GM10266 (cell line): ENCODE results near the gene HOXB8.

Experiments
- DNase-seq: peaks from one replicate; pipeline ENCODE4 v3.0.0; 2012; ENCODE audit errors: extremely low spot score
- TF ChIP-seq, protein P1 (sequence below): IDR thresholded peaks from 2 replicates; pipeline ENCODE4 v1.5.1; 2012; ENCODE audit warnings: mild to moderate bottlenecking, low read depth; ENCODE audit not compliant: control insufficient read depth, insufficient read depth; ENCODE audit errors: missing control alignments

The HOXB8 gene

GRCh38 chr17:48589831-48590606 is 25.1 kb downstream of the HOXB8 start, which contains the start of gene HOXB3:
Gene HOXB3 (minus strand): TSS chr17:48590241. CDS start chr17:48552474, 37,767 bp downstream.
- TF ChIP-seq, protein P1, sequence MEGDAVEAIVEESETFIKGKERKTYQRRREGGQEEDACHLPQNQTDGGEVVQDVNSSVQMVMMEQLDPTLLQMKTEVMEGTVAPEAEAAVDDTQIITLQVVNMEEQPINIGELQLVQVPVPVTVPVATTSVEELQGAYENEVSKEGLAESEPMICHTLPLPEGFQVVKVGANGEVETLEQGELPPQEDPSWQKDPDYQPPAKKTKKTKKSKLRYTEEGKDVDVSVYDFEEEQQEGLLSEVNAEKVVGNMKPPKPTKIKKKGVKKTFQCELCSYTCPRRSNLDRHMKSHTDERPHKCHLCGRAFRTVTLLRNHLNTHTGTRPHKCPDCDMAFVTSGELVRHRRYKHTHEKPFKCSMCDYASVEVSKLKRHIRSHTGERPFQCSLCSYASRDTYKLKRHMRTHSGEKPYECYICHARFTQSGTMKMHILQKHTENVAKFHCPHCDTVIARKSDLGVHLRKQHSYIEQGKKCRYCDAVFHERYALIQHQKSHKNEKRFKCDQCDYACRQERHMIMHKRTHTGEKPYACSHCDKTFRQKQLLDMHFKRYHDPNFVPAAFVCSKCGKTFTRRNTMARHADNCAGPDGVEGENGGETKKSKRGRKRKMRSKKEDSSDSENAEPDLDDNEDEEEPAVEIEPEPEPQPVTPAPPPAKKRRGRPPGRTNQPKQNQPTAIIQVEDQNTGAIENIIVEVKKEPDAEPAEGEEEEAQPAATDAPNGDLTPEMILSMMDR = no peak
- no peak for DNase-seq

GRCh38 chr17:48589060-48589830 is 25.8 kb downstream of the HOXB8 start:
- TF ChIP-seq, protein P1 = no peak
- no peak for DNase-seq

DNA sequence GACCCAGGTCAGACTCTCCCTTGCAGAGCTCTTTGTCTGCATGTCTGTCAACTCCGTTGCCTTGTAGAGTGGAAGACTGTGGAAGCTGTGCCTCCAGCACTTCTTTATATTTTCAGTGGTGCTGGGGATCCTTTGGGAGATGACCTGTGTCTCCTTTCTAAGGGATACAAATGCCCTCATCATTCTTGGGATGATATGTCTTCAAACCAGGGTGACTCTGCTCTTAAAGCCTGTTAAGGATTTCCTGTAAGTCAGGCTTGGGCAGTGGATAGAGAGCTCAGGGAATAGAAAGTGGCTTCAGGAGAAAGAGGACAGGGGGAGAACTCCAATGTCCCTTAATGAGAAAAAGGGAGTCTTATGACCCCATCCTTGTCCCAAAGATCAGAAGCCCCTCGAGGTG is 26.6 kb downstream of the HOXB8 start:
- TF ChIP-seq, protein P1 = no peak
- DNase-seq = no peak

GRCh38 chr17:48588074-48588415 is 27.0 kb downstream of the HOXB8 start:
- DNase-seq = no peak
- TF ChIP-seq, protein P1 = no peak

DNA sequence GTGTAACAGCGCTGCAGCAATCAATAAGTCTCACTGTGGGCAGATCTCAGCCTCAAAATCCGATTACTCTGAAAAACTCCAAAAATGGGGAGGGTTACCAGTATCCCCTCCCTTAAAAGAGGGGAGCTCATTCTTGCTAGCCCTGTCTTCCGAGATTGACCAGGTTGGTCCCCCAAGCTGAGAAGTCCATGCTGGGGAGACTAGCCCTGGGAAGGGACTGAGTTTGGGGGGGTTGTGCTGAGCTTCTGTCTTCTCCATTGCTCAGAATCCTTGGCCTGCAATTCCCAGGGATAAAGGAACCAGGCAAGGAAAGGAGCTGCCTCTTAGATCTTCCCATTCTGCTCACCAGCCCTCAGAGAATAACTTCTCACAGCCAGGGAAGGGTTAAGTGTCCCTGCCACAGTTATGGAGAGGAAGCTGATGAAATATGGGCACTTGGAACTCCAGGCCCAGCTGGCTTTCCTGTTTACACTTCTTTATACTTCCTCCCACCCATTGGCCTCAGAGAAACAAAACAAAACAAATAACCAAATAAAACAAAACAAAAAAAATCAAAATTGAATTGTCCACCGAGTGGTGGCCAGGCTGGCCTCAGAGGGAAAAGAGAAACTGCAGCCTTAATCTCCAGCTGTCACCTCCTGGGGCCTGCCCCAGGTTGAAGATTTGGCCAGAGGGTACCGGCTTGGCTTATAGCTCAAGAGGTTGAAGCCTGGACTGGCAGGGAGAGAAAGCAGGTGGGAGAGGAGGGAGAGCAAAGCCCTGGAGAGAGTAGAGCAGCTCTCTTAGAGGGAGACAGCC is 27.6 kb downstream of the HOXB8 start:
- TF ChIP-seq, protein P1 = no peak
- DNase-seq = no peak

- DNase-seq = no peak
- TF ChIP-seq, protein P1 = no peak
Observed at GRCh38 chr17:48586355-48587258, 28.5 kb downstream of the HOXB8 start.
